Measurements from ENCODE around the gene LYPD6B.
A peak's percentile ranks its signal among the peaks of the same experiment; 100 is the strongest.

The LYPD6B gene

GRCh38 chr2:149038442-149039212 is at the start of gene LYPD6B:
TSS of gene LYPD6B (plus strand) at chr2:149038699. CDS start at chr2:149130949, 92,250 bp downstream.
- no peak for DNase-seq

GRCh38 chr2:148989882-148990493 is 48.5 kb upstream of the LYPD6B start:
- peak in 1 of 2 experiments; percentile 83 for DNase-seq

- DNase-seq, result no peak
Measured at GRCh38 chr2:148990968-148991367, 47.5 kb upstream of the LYPD6B start.

GRCh38 chr2:148992448-148992847 is 46.1 kb upstream of the LYPD6B start:
- no peak for DNase-seq

GRCh38 chr2:148993351-148993750 is 45.1 kb upstream of the LYPD6B start:
- no peak for DNase-seq

- no peak for DNase-seq
Measured at GRCh38 chr2:148994341-148994740, 44.2 kb upstream of the LYPD6B start.

GRCh38 chr2:148996805-148997204 is 41.7 kb upstream of the LYPD6B start:
- DNase-seq, result no peak

GRCh38 chr2:148998165-148998830 is 40.2 kb upstream of the LYPD6B start:
- peak in 1 of 2 experiments; percentile 87 for DNase-seq

- no peak for DNase-seq
Measured at GRCh38 chr2:148998831-148999200, 39.7 kb upstream of the LYPD6B start.

- no peak for DNase-seq
Measured at GRCh38 chr2:148999451-148999921, 39.0 kb upstream of the LYPD6B start.

GRCh38 chr2:149000158-149000938 is 38.2 kb upstream of the LYPD6B start:
- DNase-seq, result no peak

GRCh38 chr2:149001496-149001895 is 37.0 kb upstream of the LYPD6B start:
- peak in 1 of 2 experiments; percentile 27 for DNase-seq

- no peak for DNase-seq
Measured at GRCh38 chr2:149002378-149002890, 36.1 kb upstream of the LYPD6B start.

GRCh38 chr2:149002891-149003740 is 35.4 kb upstream of the LYPD6B start:
- no peak for DNase-seq

- no peak for DNase-seq
Measured at GRCh38 chr2:149004836-149005235, 33.7 kb upstream of the LYPD6B start.

GRCh38 chr2:149005471-149006077 is 32.9 kb upstream of the LYPD6B start:
- DNase-seq, result no peak

- DNase-seq, result no peak
Measured at GRCh38 chr2:149006883-149007543, 31.5 kb upstream of the LYPD6B start.

GRCh38 chr2:149008381-149008780 is 30.1 kb upstream of the LYPD6B start:
- DNase-seq, result no peak

- no peak for DNase-seq
Measured at GRCh38 chr2:149009576-149010461, 28.7 kb upstream of the LYPD6B start.

GRCh38 chr2:149012545-149012944 is 26.0 kb upstream of the LYPD6B start:
- no peak for DNase-seq
